DND-41 (cell line): ENCODE measurements around the gene FOXO6.
A peak's percentile ranks its signal among the peaks of the same experiment; 100 is the strongest.

ENCODE experiments used
- ATAC-seq: fragments of 200-7000 bp; cut with Tn5 transposase; 3 replicates; pipeline ENCODE4 v1.9.1; 2021; ENCODE audit warnings: low read depth; ENCODE audit not compliant: insufficient read depth
- DNase-seq: peaks from one replicate; pipeline ENCODE4 v3.0.0-alpha.2; 2020
- H2AFZ ChIP-seq: 2 replicates; pipeline ENCODE4 v1.6.0; 2012; ENCODE audit warnings: low read depth, low read length
- H3K27ac ChIP-seq: 2 replicates; pipeline ENCODE4 v1.5.1; 2012; ENCODE audit warnings: low read length, inconsistent platforms
- H3K27me3 ChIP-seq: fragments of 200-600 bp; sonication (generic); 2 replicates; pipeline ENCODE4 v1.6.0; 2012; ENCODE audit warnings: low read length, mild to moderate bottlenecking, inconsistent platforms; ENCODE audit not compliant: insufficient read depth, poor library complexity
- H3K36me3 ChIP-seq: 2 replicates; pipeline ENCODE4 v1.5.1; 2012; ENCODE audit warnings: low read length, inconsistent platforms; ENCODE audit not compliant: insufficient read depth
- H3K4me1 ChIP-seq: 2 replicates; pipeline ENCODE4 v1.5.1; 2012; ENCODE audit warnings: mild to moderate bottlenecking, low read length; ENCODE audit not compliant: insufficient read depth
- H3K4me2 ChIP-seq: 2 replicates; pipeline ENCODE4 v1.6.0; 2012; ENCODE audit warnings: mild to moderate bottlenecking, moderate library complexity, low read length, inconsistent platforms; ENCODE audit not compliant: insufficient read depth
- H3K4me3 ChIP-seq, 2 experiments: fragments of 200-600 bp in 1 of 2; shearing (Covaris generic) in 1 of 2; 2 replicates each; pipeline ENCODE4 v1.5.1; 2012 to 2016; ENCODE audit warnings: inconsistent platforms in 2 of 2, low read length in 2 of 2, mild to moderate bottlenecking in 2 of 2, low read depth in 1 of 2, moderate library complexity in 1 of 2
- H3K79me2 ChIP-seq: 2 replicates; pipeline ENCODE4 v1.6.0; 2012; ENCODE audit warnings: low read length, inconsistent platforms; ENCODE audit not compliant: insufficient read depth
- H3K9ac ChIP-seq: 2 replicates; pipeline ENCODE4 v1.6.0; 2012; ENCODE audit warnings: low read depth, mild to moderate bottlenecking, inconsistent platforms, low read length, moderate library complexity
- H3K9me3 ChIP-seq: 2 replicates; pipeline ENCODE4 v1.5.1; 2012; ENCODE audit warnings: low read length, moderate library complexity, mild to moderate bottlenecking, inconsistent platforms; ENCODE audit not compliant: insufficient read depth, severe bottlenecking
- H4K20me1 ChIP-seq: 2 replicates; pipeline ENCODE4 v1.6.0; 2012; ENCODE audit warnings: low read length; ENCODE audit not compliant: insufficient read depth
- CTCF ChIP-seq: IDR thresholded peaks from 2 replicates; pipeline ENCODE4 v1.5.1; 2012; ENCODE audit warnings: borderline replicate concordance, low read length, moderate library complexity, mild to moderate bottlenecking; ENCODE audit not compliant: poor library complexity, severe bottlenecking; ENCODE audit errors: extremely low read depth
- EZH2 ChIP-seq: IDR thresholded peaks from 3 replicates; pipeline ENCODE4 v1.6.1; 2012; ENCODE audit warnings: borderline replicate concordance, low read depth, mild to moderate bottlenecking, moderate library complexity, low read length, inconsistent platforms; ENCODE audit not compliant: severe bottlenecking

The FOXO6 gene

GRCh38 chr1:41378999-41379737, 17.9 kb downstream of the FOXO6 start:
- H3K9me3 ChIP-seq = no peaks in the 10 kb centered on the region
- H3K4me2 ChIP-seq = no peak overlapping the region
- H3K4me1 ChIP-seq = no peaks in the 10 kb centered on the region
- no peaks in the 10 kb centered on the region for H3K36me3 ChIP-seq
- H3K27ac ChIP-seq = no peak overlapping the region
- peaks cover 2% of the 10 kb centered on the region; the same call in 1 of the 2 replicates for H4K20me1 ChIP-seq
- no peaks in the 10 kb centered on the region for H3K79me2 ChIP-seq
- no peak overlapping the region for H3K9ac ChIP-seq
- no peak overlapping the region for H3K4me3 ChIP-seq
- TF ChIP-seq EZH2 (no peak), CTCF (no peak)
- no peak overlapping the region for H2AFZ ChIP-seq
- H3K27me3 ChIP-seq = no peaks in the 10 kb centered on the region
- ATAC-seq = 0 out of 3 replicates have a peak, but pooled peaks have one; percentile 27
- DNase-seq = no peak

- no peak for TF ChIP-seq EZH2
- TF ChIP-seq CTCF = no peak
- Histone ChIP-seq H3K27ac (no peak overlapping the region), H3K27me3 (peaks cover 3% of the 10 kb centered on the region), H3K36me3 (no peaks in the 10 kb centered on the region), H2AFZ (no peak overlapping the region), H3K4me1 (no peaks in the 10 kb centered on the region), H3K9me3 (no peaks in the 10 kb centered on the region), H3K9ac (no peak overlapping the region), H3K79me2 (no peaks in the 10 kb centered on the region), H3K4me2 (no peak overlapping the region), H4K20me1 (peaks cover 5% of the 10 kb centered on the region; the same call in 1 of the 2 replicates), H3K4me3 (no peak overlapping the region)
- DNase-seq (no peak), ATAC-seq (no peak)
These were observed 18.5 kb downstream of the FOXO6 start for GRCh38 chr1:41379738-41380130.

- no peak overlapping the region for H3K4me2 ChIP-seq
- no peaks in the 10 kb centered on the region for H3K9me3 ChIP-seq
- no peaks in the 10 kb centered on the region for H3K79me2 ChIP-seq
- no peaks in the 10 kb centered on the region for H3K4me1 ChIP-seq
- H3K27ac ChIP-seq = no peak overlapping the region
- H3K36me3 ChIP-seq = no peaks in the 10 kb centered on the region
- H3K4me3 ChIP-seq = no peak overlapping the region
- DNase-seq = no peak
- H4K20me1 ChIP-seq = peaks cover 9% of the 10 kb centered on the region
- H3K9ac ChIP-seq = no peak overlapping the region
- no peak overlapping the region for H2AFZ ChIP-seq
- ATAC-seq = no peak
- H3K27me3 ChIP-seq = peaks cover 3% of the 10 kb centered on the region
- TF ChIP-seq CTCF = no peak
- no peak for TF ChIP-seq EZH2
These were observed 19.0 kb downstream of the FOXO6 start for GRCh38 chr1:41380195-41380594.
